ENCODE data around the gene SRC.

DNA sequence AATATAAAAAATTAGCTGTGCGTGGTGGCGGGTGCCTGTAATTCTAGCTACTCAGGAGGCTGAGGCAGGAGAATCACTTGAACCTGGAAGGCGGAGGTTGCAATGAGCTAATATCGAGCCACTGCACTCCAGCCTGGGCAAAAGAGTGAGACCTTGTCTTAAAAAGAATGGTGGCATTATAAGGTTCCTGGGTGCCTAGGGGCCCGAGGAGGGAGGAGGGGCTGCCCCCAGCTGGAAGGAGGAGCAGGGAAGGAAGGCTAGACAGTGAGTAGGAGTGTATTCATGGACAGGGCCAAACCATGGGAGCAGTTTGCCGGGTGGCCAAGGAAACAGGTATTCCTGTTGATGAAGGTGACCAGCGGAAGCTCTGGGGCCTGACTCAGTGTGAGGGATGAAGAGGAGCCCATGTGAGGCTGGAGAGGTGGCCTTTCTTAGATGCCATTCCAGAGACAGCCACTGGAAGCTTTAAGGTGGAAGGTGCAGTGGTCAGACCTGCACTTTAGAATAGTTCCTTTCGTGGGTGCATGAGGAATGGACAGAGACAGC lies 32.3 kb upstream of the SRC start:
- TF ChIP-seq POLR2AphosphoS5 (IDR thresholded peaks at IDR 0.05), result no peak
- TF ChIP-seq, protein P1, sequence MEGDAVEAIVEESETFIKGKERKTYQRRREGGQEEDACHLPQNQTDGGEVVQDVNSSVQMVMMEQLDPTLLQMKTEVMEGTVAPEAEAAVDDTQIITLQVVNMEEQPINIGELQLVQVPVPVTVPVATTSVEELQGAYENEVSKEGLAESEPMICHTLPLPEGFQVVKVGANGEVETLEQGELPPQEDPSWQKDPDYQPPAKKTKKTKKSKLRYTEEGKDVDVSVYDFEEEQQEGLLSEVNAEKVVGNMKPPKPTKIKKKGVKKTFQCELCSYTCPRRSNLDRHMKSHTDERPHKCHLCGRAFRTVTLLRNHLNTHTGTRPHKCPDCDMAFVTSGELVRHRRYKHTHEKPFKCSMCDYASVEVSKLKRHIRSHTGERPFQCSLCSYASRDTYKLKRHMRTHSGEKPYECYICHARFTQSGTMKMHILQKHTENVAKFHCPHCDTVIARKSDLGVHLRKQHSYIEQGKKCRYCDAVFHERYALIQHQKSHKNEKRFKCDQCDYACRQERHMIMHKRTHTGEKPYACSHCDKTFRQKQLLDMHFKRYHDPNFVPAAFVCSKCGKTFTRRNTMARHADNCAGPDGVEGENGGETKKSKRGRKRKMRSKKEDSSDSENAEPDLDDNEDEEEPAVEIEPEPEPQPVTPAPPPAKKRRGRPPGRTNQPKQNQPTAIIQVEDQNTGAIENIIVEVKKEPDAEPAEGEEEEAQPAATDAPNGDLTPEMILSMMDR (IDR thresholded peaks at IDR 0.05), result no peak
- no peak for TF ChIP-seq EP300 (IDR thresholded peaks at IDR 0.05)
- TF ChIP-seq POLR2A (IDR thresholded peaks at IDR 0.05), result no peak

Measured in suprapubic skin (tissue), 4 donors.